Tibial nerve (tissue), 4 donors: ENCODE data around the gene PFN1. TPM values are rescaled to one million over a fixed set of nuclear protein-coding genes. Genes with fewer than 3 reads are reported as not detected.
A peak's percentile ranks its signal among the peaks of the same experiment; 100 is the strongest.

Source experiments
- DNase-seq, 2 donors: peaks; one replicate each; pipeline ENCODE4 v3.0.0-alpha.2; 2019; ENCODE audit warnings: low spot score in 2 of 2
- H3K27ac ChIP-seq, 4 donors: fragments of 200-600 bp; sonication (generic) in 3 of 4; one replicate each; pipeline ENCODE4 v1.5.1; 2017 to 2019; ENCODE audit warnings: mild to moderate bottlenecking in 1 of 4
- H3K27me3 ChIP-seq, 2 donors: fragments of 200-600 bp; sonication (generic) in 1 of 2; one replicate each; pipeline versions ENCODE4 v1.5.1 to v1.6.0; 2017 to 2019
- H3K36me3 ChIP-seq, 3 donors: fragments of 200-600 bp; sonication (generic); one replicate each; pipeline ENCODE4 v1.5.1; 2018 to 2019
- H3K4me1 ChIP-seq, 4 donors: fragments of 200-600 bp; sonication (generic) in 3 of 4; one replicate each; pipeline ENCODE4 v1.5.1; 2017 to 2019
- H3K4me3 ChIP-seq, 4 donors: fragments of 200-600 bp; sonication (generic) in 3 of 4; one replicate each; pipeline ENCODE4 v1.5.1; 2017 to 2019; ENCODE audit warnings: mild to moderate bottlenecking in 1 of 4, moderate library complexity in 1 of 4
- H3K9me3 ChIP-seq, 4 donors: fragments of 200-600 bp; sonication (generic) in 3 of 4; one replicate each; pipeline ENCODE4 v1.5.1; 2017 to 2019
- EP300 ChIP-seq, 2 donors: sonication (generic); formaldehyde crosslinking; IDR thresholded peaks; one replicate each; pipeline ENCODE4 v1.6.1; 2017; ENCODE audit warnings: antibody characterized with exemption in 2 of 2, mild to moderate bottlenecking in 1 of 2
- POLR2A ChIP-seq, 2 donors: fragments of 450-650 bp; IDR thresholded peaks; one replicate each; pipeline ENCODE4 v1.6.1; 2017; ENCODE audit warnings: antibody characterized with exemption in 2 of 2, mild to moderate bottlenecking in 2 of 2, moderate library complexity in 2 of 2
- WGBS, 2 donors: methylation state at CpG; one replicate each; pipeline ENCODE4 v1.1.5; 2018; 5-methylcytosine and 5-hydroxymethylcytosine counted together
- total RNA-seq, 4 donors: library from RNA; depleted of rRNA; stranded (reverse); fragments of >200 nt; gene quantifications; one replicate each; pipeline ENCODE4 v1.1.0, GENCODE V29; 2016
- TF ChIP-seq, protein P1 (sequence below), 5 experiments: fragments of 200-600 bp in 3 of 5; fragments of 450-650 bp in 2 of 5; sonication (generic) in 3 of 5; IDR thresholded peaks; one replicate each; pipeline ENCODE4 v1.5.1; 2016 to 2019; ENCODE audit warnings: antibody characterized with exemption in 5 of 5, mild to moderate bottlenecking in 3 of 5, moderate library complexity in 2 of 5

The PFN1 gene
- total RNA-seq, 4 donors from 2014 or later = 422 to 1,004 (median 483) TPM

DNA sequence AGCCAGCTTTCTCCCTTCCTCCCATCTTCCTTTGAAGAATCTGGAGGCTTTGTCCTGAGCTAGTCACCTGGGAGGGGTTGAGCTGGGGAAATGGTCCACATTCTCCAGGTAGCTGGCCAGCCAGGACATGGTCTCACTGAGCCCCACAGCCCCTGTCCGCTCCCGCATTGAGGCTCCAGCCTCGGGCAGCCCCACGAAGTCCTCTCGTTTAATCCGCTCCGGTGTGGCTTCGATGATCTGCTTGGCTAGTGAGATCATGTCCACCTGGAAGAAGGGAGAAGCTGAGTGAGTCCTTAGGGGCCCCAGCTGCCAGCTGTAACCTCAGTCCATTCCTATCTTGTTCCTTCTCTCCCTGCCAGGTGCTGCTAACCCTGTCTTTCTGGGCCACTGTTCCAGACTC lies 21.9 kb upstream of the PFN1 start:
- Histone ChIP-seq H3K27ac (peak overlapping the region in 3 of 4 donors; percentile 74 to 95 (median 94)), H3K36me3 (peaks cover 4 to 57% (median 19%) of the 10 kb centered on the region in 3 donors)
- DNase-seq = no peak

DNA sequence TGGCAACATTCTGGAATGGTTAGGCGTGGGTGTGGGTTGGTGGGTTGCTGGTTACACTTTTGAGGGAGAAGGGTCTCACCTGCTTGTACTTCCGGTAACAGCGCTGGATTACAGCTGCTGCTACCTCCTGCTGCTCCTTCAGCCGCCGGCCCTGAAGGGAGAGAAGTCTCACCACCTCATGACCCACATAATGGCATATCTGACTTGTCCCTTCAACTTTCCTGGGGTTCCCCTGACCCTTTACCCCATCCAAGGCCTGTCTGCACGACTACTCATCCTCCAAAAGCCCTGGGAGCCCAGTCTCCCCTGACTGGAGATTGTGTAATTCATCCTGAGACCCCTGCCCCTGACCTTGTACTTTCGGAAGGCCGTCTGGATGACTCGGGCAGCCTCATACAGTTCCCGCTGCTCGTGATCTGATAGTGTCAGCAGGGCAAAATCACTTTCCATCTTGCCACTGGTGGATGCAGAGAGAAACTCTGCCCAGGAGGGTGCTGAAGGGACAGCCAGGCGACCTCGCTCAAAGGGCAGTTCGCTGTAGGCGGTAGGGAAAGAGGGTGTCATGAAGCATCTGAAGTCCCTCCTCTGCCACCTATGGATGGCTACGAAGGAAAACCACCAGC lies 21.3 kb upstream of the PFN1 start:
- Histone ChIP-seq H3K9me3 (no peaks in the 10 kb centered on the region), H3K36me3 (peaks cover 4 to 53% (median 19%) of the 10 kb centered on the region in 3 donors), H3K4me3 (peak overlapping the region in 1 of 4 donors; percentile 76), H3K27me3 (no peaks in the 10 kb centered on the region), H3K27ac (peak overlapping the region; percentile 74 to 95 (median 92)), H3K4me1 (peaks cover 0 to 44% (median 22%) of the 10 kb centered on the region in 4 donors)
- WGBS, 2 donors = 56 to 65% methylated on average over 16 of the region's 16 CpGs
- DNase-seq = no peak
- TF ChIP-seq POLR2A (IDR thresholded peaks at IDR 0.05) = no peak
- TF ChIP-seq, protein P1, sequence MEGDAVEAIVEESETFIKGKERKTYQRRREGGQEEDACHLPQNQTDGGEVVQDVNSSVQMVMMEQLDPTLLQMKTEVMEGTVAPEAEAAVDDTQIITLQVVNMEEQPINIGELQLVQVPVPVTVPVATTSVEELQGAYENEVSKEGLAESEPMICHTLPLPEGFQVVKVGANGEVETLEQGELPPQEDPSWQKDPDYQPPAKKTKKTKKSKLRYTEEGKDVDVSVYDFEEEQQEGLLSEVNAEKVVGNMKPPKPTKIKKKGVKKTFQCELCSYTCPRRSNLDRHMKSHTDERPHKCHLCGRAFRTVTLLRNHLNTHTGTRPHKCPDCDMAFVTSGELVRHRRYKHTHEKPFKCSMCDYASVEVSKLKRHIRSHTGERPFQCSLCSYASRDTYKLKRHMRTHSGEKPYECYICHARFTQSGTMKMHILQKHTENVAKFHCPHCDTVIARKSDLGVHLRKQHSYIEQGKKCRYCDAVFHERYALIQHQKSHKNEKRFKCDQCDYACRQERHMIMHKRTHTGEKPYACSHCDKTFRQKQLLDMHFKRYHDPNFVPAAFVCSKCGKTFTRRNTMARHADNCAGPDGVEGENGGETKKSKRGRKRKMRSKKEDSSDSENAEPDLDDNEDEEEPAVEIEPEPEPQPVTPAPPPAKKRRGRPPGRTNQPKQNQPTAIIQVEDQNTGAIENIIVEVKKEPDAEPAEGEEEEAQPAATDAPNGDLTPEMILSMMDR (IDR thresholded peaks at IDR 0.05) = no peak
- no peak for TF ChIP-seq EP300 (IDR thresholded peaks at IDR 0.05)

More for the DNA sequence above, 21.9 kb upstream of the PFN1 start:
- Histone ChIP-seq H3K4me1 (peaks cover 0 to 42% (median 22%) of the 10 kb centered on the region in 4 donors), H3K9me3 (no peaks in the 10 kb centered on the region), H3K4me3 (no peak overlapping the region), H3K27me3 (no peaks in the 10 kb centered on the region)
- WGBS, 2 donors = 84 to 95% methylated on average over 8 of the region's 8 CpGs
- TF ChIP-seq POLR2A (IDR thresholded peaks at IDR 0.05) (no peak), EP300 (IDR thresholded peaks at IDR 0.05) (no peak)
- TF ChIP-seq, protein P1 (IDR thresholded peaks at IDR 0.05) = no peak

DNA sequence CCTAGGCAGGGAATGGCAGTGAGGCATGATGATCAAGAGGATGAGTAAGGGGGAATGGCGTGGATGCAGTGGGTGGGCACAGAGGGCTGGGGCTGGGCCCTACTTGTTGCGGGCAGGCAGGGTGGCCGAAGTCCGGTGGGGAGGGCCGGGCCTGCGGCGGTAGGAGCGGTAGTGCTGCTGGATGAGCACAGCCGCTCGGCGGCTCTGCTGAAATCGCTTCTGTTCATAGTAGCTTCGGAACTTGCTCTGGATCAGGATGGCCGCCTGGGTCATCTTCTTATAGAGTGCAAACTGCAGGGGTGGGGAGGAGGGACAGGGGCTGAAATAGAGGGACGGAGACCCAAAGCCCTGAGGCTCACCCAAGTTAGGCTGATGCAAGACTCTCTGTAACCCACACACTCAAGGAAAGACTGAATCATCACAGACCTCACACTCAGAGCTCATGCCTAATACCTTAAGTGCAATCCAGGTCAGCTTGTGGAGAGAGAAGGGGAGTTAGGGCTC lies 20.8 kb upstream of the PFN1 start:
- WGBS, 2 donors = 18 to 45% methylated on average over 15 of the region's 15 CpGs
- Histone ChIP-seq H3K36me3 (peaks cover 0 to 47% (median 19%) of the 10 kb centered on the region in 3 donors), H3K27ac (peak overlapping the region; percentile 74 to 95 (median 92)), H3K4me3 (peak overlapping the region; percentile 64 to 87 (median 70)), H3K4me1 (peaks cover 0 to 44% (median 22%) of the 10 kb centered on the region in 4 donors), H3K9me3 (no peaks in the 10 kb centered on the region), H3K27me3 (no peaks in the 10 kb centered on the region)
- no peak for DNase-seq
- TF ChIP-seq, protein P1 (IDR thresholded peaks at IDR 0.05) = no peak
- no peak for TF ChIP-seq POLR2A (IDR thresholded peaks at IDR 0.05)
- TF ChIP-seq EP300 (IDR thresholded peaks at IDR 0.05) = peak in 1 of 2 donors; percentile 29

DNA sequence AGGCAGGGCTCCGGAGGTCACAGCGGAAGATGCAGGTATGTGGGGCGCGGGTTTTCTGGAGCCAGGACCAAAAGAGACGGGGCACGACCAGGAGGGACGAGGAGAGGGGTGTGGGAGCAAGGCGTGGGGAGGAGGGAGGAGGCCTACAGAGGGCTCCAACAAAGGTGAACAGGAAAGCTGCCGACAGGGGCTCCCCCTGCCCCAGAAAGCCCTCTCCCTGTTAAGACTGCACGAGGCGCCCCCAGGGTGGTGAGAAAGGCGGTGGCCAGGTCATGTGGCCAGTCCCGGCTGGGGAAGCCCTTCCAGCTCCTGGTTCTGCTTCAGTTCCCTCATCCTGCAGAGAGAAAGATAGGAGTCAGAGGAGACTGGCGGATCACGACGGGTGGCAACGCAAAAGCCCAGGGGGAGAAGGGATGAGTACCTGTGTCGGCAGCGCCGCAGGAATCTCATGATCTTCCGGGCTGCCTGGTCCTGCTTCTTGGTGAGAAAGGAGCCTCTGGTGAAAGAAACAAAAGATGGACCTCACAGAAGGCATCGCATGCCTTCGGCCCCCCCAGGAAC lies 20.2 kb upstream of the PFN1 start:
- Histone ChIP-seq H3K27me3 (no peaks in the 10 kb centered on the region), H3K9me3 (no peaks in the 10 kb centered on the region), H3K4me3 (peak overlapping the region; percentile 64 to 87 (median 70)), H3K36me3 (peaks cover 0 to 42% (median 16%) of the 10 kb centered on the region in 3 donors), H3K27ac (peak overlapping the region; percentile 74 to 95 (median 92)), H3K4me1 (peaks cover 0 to 44% (median 22%) of the 10 kb centered on the region in 4 donors)
- TF ChIP-seq EP300 (IDR thresholded peaks at IDR 0.05) = no peak
- TF ChIP-seq POLR2A (IDR thresholded peaks at IDR 0.05) = no peak
- TF ChIP-seq, protein P1 (IDR thresholded peaks at IDR 0.05) = no peak
- 19 to 22% methylated on average over 23 of the region's 23 CpGs for WGBS, 2 donors
- DNase-seq = no peak
